ENCODE data around the gene HMGN4. TPM values are rescaled to one million over a fixed set of nuclear protein-coding genes. Genes with fewer than 3 reads are reported as not detected.

Gene HMGN4
- total and polyA plus RNA-seq, 9 of the 15 experiments (the other 6 are each of a cell fraction or from before 2014, with no cell fraction given), result 35.4 to 134 (median 94.1) TPM

GRCh38 chr6:26553264-26553634 is 15.1 kb downstream of the HMGN4 start (continued):
- TF ChIP-seq TCF15 (CRISPR knock-in tag; IDR thresholded peaks at IDR 0.05) (no peak), HMGN3 (IDR thresholded peaks at IDR 0.05; ENCODE audit: borderline replicate concordance, extremely low read depth, insufficient read length, low read depth, low read length) (no peak), MCM7 (IDR thresholded peaks at IDR 0.05) (no peak), ZNF133 (CRISPR knock-in tag; IDR thresholded peaks at IDR 0.05) (no peak), MITF (IDR thresholded peaks at IDR 0.05) (no peak), CREB3 (tag; conservative IDR thresholded peaks at IDR 0.05; ENCODE audit: low read depth) (no peak), RBM22 (IDR thresholded peaks at IDR 0.05; ENCODE audit: low read depth, low read length, poor library complexity, severe bottlenecking) (no peak)

All from K562 (cell line).